ENCODE results near the gene LRBA.

- TF ChIP-seq POLR2A (IDR thresholded peaks at IDR 0.05) (no peak), CTCF (IDR thresholded peaks at IDR 0.05 in 4 of 5, conservative IDR thresholded peaks at IDR 0.05 in 1 of 5) (no peak)
Observed at GRCh38 chr4:150859453-150859852, 155.6 kb downstream of the LRBA start.

Data from gastrocnemius medialis (tissue), 4 donors.